SK-N-SH (cell line): ENCODE results near the gene ITGA4. TPM values are rescaled to one million over a fixed set of nuclear protein-coding genes. Genes with fewer than 3 reads are reported as not detected.
"Not testable (repeated sequence)": the region's sequence is repeated elsewhere in the genome, so short reads cannot be mapped to it uniquely, and the experiment has no call there.

ENCODE experiments used
- CTCF ChIA-PET: fragments of 300-600, 350-600 bp; formaldehyde crosslinking; extraction: SDS; loops from one replicate; lab custom pipeline; 2021; lab: Yijun Ruan, JAX
- POLR2A ChIA-PET: fragments of 350-600 bp; sonication (Branson Sonifier 250); formaldehyde crosslinking; extraction: SDS; loops from one replicate; lab custom pipeline; 2020; ENCODE audit warnings: antibody characterized with exemption, inconsistent platforms; lab: Yijun Ruan, JAX
- DNase-seq: peaks from one replicate; pipeline ENCODE4 v3.0.0; 2012
- H2AFZ ChIP-seq: fragments of 200-600 bp; sonication (generic); 2 replicates; pipeline ENCODE4 v1.8.1; 2016; ENCODE audit warnings: antibody characterized with exemption, mild to moderate bottlenecking, low read depth
- H3F3A ChIP-seq: fragments of 200-600 bp; sonication (generic); replicated peaks from 2 replicates; pipeline ENCODE3; 2016; ENCODE audit warnings: antibody characterized with exemption, mild to moderate bottlenecking; ENCODE audit not compliant: insufficient read depth
- H3K27ac ChIP-seq, 2 experiments: fragments of 200-500 bp in 1 of 2; fragments of 200-600 bp in 1 of 2; sonication (Bioruptor generic) in 1 of 2; sonication (generic), shearing (Covaris generic) in 1 of 2; 2 replicates each; pipeline versions ENCODE4 v1.5.1 to v1.6.1; 2014 to 2016; ENCODE audit warnings: low read depth in 2 of 2, inconsistent platforms in 1 of 2, low read length in 1 of 2, mild to moderate bottlenecking in 1 of 2, mixed read lengths in 1 of 2
- H3K27me3 ChIP-seq: fragments of 200-600 bp; sonication (generic), shearing (Covaris generic); 2 replicates; pipeline ENCODE4 v1.6.1; 2016; ENCODE audit warnings: mixed run types; ENCODE audit not compliant: insufficient read depth
- H3K36me3 ChIP-seq, 2 experiments: fragments of 200-500 bp in 1 of 2; fragments of 200-600 bp in 1 of 2; sonication (Bioruptor generic) in 1 of 2; sonication (generic) in 1 of 2; replicated peaks in 1 of 2; 2 replicates each; pipeline versions ENCODE3 to v1.5.1; 2014 to 2016; ENCODE audit warnings: low read length in 1 of 2, mild to moderate bottlenecking in 1 of 2; ENCODE audit not compliant: insufficient read depth in 2 of 2, control insufficient read depth in 1 of 2
- H3K4me1 ChIP-seq, 2 experiments: fragments of 200-500 bp in 1 of 2; fragments of 200-600 bp in 1 of 2; sonication (Bioruptor generic) in 1 of 2; sonication (generic), shearing (Covaris generic) in 1 of 2; 2 replicates each; pipeline versions ENCODE4 v1.5.1 to v1.6.1; 2014 to 2016; ENCODE audit warnings: low read depth in 1 of 2, low read length in 1 of 2, mixed run types in 1 of 2; ENCODE audit not compliant: insufficient read depth in 2 of 2, control insufficient read depth in 1 of 2
- H3K4me2 ChIP-seq: fragments of 200-600 bp; sonication (generic), shearing (Covaris generic); 2 replicates; pipeline ENCODE4 v1.6.1; 2017; ENCODE audit warnings: mixed run types
- H3K4me3 ChIP-seq, 2 experiments: fragments of 200-500 bp in 1 of 2; fragments of 200-600 bp in 1 of 2; sonication (Bioruptor generic) in 1 of 2; sonication (generic), shearing (Covaris generic) in 1 of 2; 2 replicates each; pipeline versions ENCODE4 v1.5.1 to v1.8.1; 2014 to 2016; ENCODE audit warnings: low read depth in 2 of 2, inconsistent platforms in 1 of 2, low read length in 1 of 2, mild to moderate bottlenecking in 1 of 2, mixed read lengths in 1 of 2, moderate library complexity in 1 of 2
- H3K79me2 ChIP-seq: fragments of 200-600 bp; sonication (generic); 2 replicates; pipeline ENCODE4 v1.8.1; 2017; ENCODE audit warnings: mild to moderate bottlenecking; ENCODE audit not compliant: insufficient read depth
- H3K9ac ChIP-seq: fragments of 200-600 bp; sonication (generic); 2 replicates; pipeline ENCODE4 v1.6.1; 2017; ENCODE audit warnings: mixed run types
- H3K9me2 ChIP-seq: fragments of 200-600 bp; sonication (generic); 2 replicates; pipeline ENCODE4 v1.6.1; 2017; ENCODE audit warnings: mixed run types
- H3K9me3 ChIP-seq: fragments of 200-600 bp; sonication (generic); 2 replicates; pipeline ENCODE4 v1.6.1; 2017; ENCODE audit warnings: mixed run types, mild to moderate bottlenecking, moderate library complexity
- H4K20me1 ChIP-seq: fragments of 200-600 bp; sonication (generic); 2 replicates; pipeline ENCODE4 v1.6.1; 2017; ENCODE audit warnings: mild to moderate bottlenecking, mixed run types; ENCODE audit not compliant: insufficient read depth
- CHD2 ChIP-seq: fragments of 150-350 bp; IDR thresholded peaks from 2 replicates; pipeline ENCODE4 v1.6.1; 2018; ENCODE audit warnings: low read length; ENCODE audit not compliant: partially characterized antibody
- FOXM1 ChIP-seq: IDR thresholded peaks from 2 replicates; pipeline ENCODE4 v1.4.0; 2012; ENCODE audit warnings: low read depth, mild to moderate bottlenecking
- GABPA ChIP-seq: IDR thresholded peaks from 2 replicates; pipeline ENCODE4 v1.4.0; 2012; ENCODE audit warnings: low read depth, mild to moderate bottlenecking
- JUND ChIP-seq: IDR thresholded peaks from 2 replicates; pipeline ENCODE4 v1.4.0; 2012
- MEF2A ChIP-seq: IDR thresholded peaks from 2 replicates; pipeline ENCODE4 v1.4.0; 2012; ENCODE audit warnings: low read depth, borderline replicate concordance
- NRF1 ChIP-seq: IDR thresholded peaks from 2 replicates; pipeline ENCODE4 v1.6.1; 2012; ENCODE audit warnings: low read depth, mild to moderate bottlenecking, low read length
- RCOR1 ChIP-seq: fragments of 150-350 bp; IDR thresholded peaks from 2 replicates; pipeline ENCODE4 v1.6.1; 2017; ENCODE audit warnings: antibody characterized with exemption, low read length
- RXRA ChIP-seq: IDR thresholded peaks from 2 replicates; pipeline ENCODE4 v1.4.0; 2012; ENCODE audit warnings: low read depth, mild to moderate bottlenecking, borderline replicate concordance
- TCF12 ChIP-seq: IDR thresholded peaks from 2 replicates; pipeline ENCODE4 v1.4.0; 2012
- WGBS: methylation state at CpG from one replicate; pipeline ENCODE4 v1.1.6; 2017; ENCODE audit warnings: low lambda C conversion rate; 5-methylcytosine and 5-hydroxymethylcytosine counted together
- polyA plus RNA-seq, 3 experiments: library from polyadenylated mRNA; depleted of rRNA; stranded (reverse); fragments of >200 nt; gene quantifications; 2 replicates each; pipeline ENCODE4 v1.2.3, GENCODE V29; 2012
- TF ChIP-seq, protein P1 (sequence below): IDR thresholded peaks from 2 replicates; pipeline ENCODE4 v1.4.0; 2012; ENCODE audit warnings: low read depth

The ITGA4 gene
- polyA plus RNA-seq, 1 of the 3 experiments (the other 2 are of a cell fraction) = 10.5 TPM

GRCh38 chr2:181446985-181447384, 10.2 kb upstream of the ITGA4 start:
- Histone ChIP-seq H3K27ac (no peak overlapping the region), H3K9ac (no peak overlapping the region), H4K20me1 (no peaks in the 10 kb centered on the region), H3K79me2 (no peaks in the 10 kb centered on the region), H3K27me3 (no peaks in the 10 kb centered on the region; the same call in 1 of the 2 replicates), H3K4me3 (no peak overlapping the region), H3K4me2 (no peak overlapping the region), H3K9me3 (no peaks in the 10 kb centered on the region), H3K36me3 (no peaks in the 10 kb centered on the region), H3K9me2 (no peaks in the 10 kb centered on the region), H2AFZ (no peak overlapping the region), H3K4me1 (no peaks in the 10 kb centered on the region; a peak in 1 of 4 replicates), H3F3A (no peaks in the 10 kb centered on the region)
- POLR2A ChIA-PET = no interaction called here
- TF ChIP-seq, protein P1, sequence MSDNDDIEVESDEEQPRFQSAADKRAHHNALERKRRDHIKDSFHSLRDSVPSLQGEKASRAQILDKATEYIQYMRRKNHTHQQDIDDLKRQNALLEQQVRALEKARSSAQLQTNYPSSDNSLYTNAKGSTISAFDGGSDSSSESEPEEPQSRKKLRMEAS = no peak
- no peak for TF ChIP-seq JUND
- TF ChIP-seq NRF1 = no peak
- no peak for TF ChIP-seq MEF2A
- DNase-seq = no peak
- CTCF ChIA-PET = interaction anchor here (1.4 kb wide), 1 partner anchor 10 kb away, joined by 4 read pairs; no protein-coding TSS in a partner anchor
- WGBS = 69% methylated on average over 4 of the region's 4 CpGs

GRCh38 chr2:181449278-181449677, 7.9 kb upstream of the ITGA4 start:
- H3K27me3 ChIP-seq, H3K36me3 ChIP-seq, DNase-seq, H4K20me1 ChIP-seq, H3K4me3 ChIP-seq, CTCF ChIA-PET, H3K79me2 ChIP-seq, H3K9ac ChIP-seq, H3K4me2 ChIP-seq, H3K9me3 ChIP-seq, H3K27ac ChIP-seq, H3F3A ChIP-seq, POLR2A ChIA-PET, H2AFZ ChIP-seq, H3K4me1 ChIP-seq, H3K9me2 ChIP-seq: not testable (repeated sequence)

DNA sequence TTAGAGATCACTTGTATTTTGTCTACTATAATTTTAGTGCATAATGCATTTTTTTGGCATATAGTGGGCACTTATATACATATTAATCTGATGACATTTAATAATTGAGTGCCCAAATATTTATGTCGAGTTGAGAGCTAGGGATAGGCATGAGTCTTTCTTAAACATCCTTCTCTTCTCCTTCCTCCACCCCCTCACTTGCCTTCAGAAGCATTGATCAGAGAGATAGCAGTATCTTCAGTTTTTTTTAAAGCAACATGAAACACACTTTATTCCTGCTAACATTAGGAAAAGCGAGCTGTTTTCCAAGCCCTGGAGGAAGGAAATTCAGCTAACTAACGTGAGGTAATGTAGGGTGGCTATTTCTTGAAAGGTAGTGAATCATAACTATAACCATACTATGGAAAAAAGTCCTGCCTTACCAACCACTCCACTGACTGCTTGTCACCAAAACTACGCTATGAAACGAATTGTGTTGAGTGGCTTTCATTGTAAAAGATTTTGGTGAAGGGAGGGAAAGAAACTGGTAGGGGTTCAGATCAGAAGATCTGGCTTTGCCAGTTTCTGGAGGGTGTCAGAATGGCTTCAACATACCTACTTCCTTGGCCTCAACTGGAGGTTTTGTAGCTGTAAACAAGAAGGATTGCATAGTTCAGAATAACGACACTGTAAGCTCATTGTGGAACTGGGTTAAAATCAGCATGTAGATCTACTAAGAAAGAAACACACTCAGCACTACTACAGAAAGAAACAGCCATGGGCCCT, 2.3 kb upstream of the ITGA4 start:
- CTCF ChIA-PET = interaction anchor here (4.5 to 6.9 kb wide), 2 partner anchors 13 to 350 kb away, joined by 58 to 65 read pairs; no protein-coding TSS in a partner anchor
- H3K4me2 ChIP-seq = no peak overlapping the region
- peaks cover 7% of the 10 kb centered on the region; the same call in 1 of the 2 replicates for H3K79me2 ChIP-seq
- no peak overlapping the region for H3K27ac ChIP-seq
- peaks cover 13% of the 10 kb centered on the region for H3F3A ChIP-seq
- no peak for DNase-seq
- H3K4me1 ChIP-seq = peaks cover 0 to 14% of the 10 kb centered on the region in 2 experiments; a peak in 2 of 4 replicates
- WGBS = 84% methylated on average over 6 of the region's 6 CpGs
- no peaks in the 10 kb centered on the region for H3K27me3 ChIP-seq
- no peak overlapping the region for H3K9ac ChIP-seq
- no peaks in the 10 kb centered on the region for H4K20me1 ChIP-seq
- H3K36me3 ChIP-seq = no peaks in the 10 kb centered on the region
- H2AFZ ChIP-seq = no peak overlapping the region
- TF ChIP-seq RXRA = no peak
- TF ChIP-seq RCOR1 = no peak
- TF ChIP-seq CHD2 = no peak
- TF ChIP-seq TCF12 = no peak
- TF ChIP-seq FOXM1 = no peak
- TF ChIP-seq, protein P1 = no peak
- TF ChIP-seq GABPA = no peak
- H3K9me3 ChIP-seq = no peaks in the 10 kb centered on the region
- POLR2A ChIA-PET = no interaction called here
- H3K4me3 ChIP-seq = no peak overlapping the region
- H3K9me2 ChIP-seq = no peaks in the 10 kb centered on the region
